K562 (cell line): ENCODE results near the gene ADCYAP1R1. TPM values are rescaled to one million over a fixed set of nuclear protein-coding genes. Genes with fewer than 3 reads are reported as not detected.
A peak's percentile ranks its signal among the peaks of the same experiment; 100 is the strongest.

Source experiments
- ATAC-seq: fragments of 200-7000 bp; cut with Tn5 transposase; 3 replicates; pipeline ENCODE4 v1.9.1; 2020; ENCODE audit warnings: moderate library complexity
- BruUV-seq: library from RNA; stranded (reverse); fragments of 400-500 nt; replicated peaks from 2 replicates; lab custom pipeline; 2021; lab: Mats Ljungman, UMichigan
- CTCF ChIA-PET: fragments of 300-600 bp; formaldehyde crosslinking; extraction: SDS; loops from one replicate; lab custom pipeline; 2021; ENCODE audit warnings: low intra/inter-chr PET ratio; lab: Yijun Ruan, JAX
- POLR2A ChIA-PET: fragments of 300-600, 350-650 bp; sonication (Branson Sonifier 250); formaldehyde crosslinking; extraction: SDS; loops from one replicate; lab custom pipeline; 2021; ENCODE audit warnings: antibody characterized with exemption, inconsistent platforms; lab: Yijun Ruan, JAX
- DNase-seq, 4 experiments: peaks; one replicate each; pipeline versions ENCODE4 v3.0.0 to v3.0.0-alpha.2; 2011 to 2018; ENCODE audit warnings: low spot score in 3 of 4, mixed read lengths in 3 of 4; ENCODE audit errors: extremely low read depth in 1 of 4
- FAIRE-seq: peaks from 2 replicates; lab custom pipeline; 2011; peaks lifted over from hg19 to GRCh38; lab: Jason Lieb, UNC
- H2AFZ ChIP-seq: 2 replicates; pipeline ENCODE4 v1.6.0; 2011; ENCODE audit warnings: low read depth, low read length, control low read depth, inconsistent platforms
- H3K27ac ChIP-seq: fragments of 200-600 bp; 3 replicates; pipeline ENCODE4 v1.8.0; 2011; ENCODE audit warnings: low read depth, mild to moderate bottlenecking, control low read depth, inconsistent platforms, low read length, moderate library complexity, mixed read lengths; ENCODE audit errors: extremely low read depth
- H3K27me3 ChIP-seq, 2 experiments: fragments of 300-600 bp in 1 of 2; 2 replicates in 1 of 2; 3 replicates in 1 of 2; pipeline versions ENCODE4 v1.6.0 to v1.8.0; 2011; ENCODE audit warnings: inconsistent platforms in 2 of 2, low read length in 2 of 2, mild to moderate bottlenecking in 1 of 2, mixed read lengths in 1 of 2, moderate library complexity in 1 of 2; ENCODE audit not compliant: control insufficient read depth in 2 of 2, insufficient read depth in 2 of 2
- H3K36me3 ChIP-seq: fragments of 300-600 bp; 3 replicates; pipeline ENCODE4 v1.8.0; 2011; ENCODE audit warnings: mild to moderate bottlenecking, low read length, inconsistent platforms; ENCODE audit not compliant: control insufficient read depth, insufficient read depth
- H3K4me1 ChIP-seq, 2 experiments: fragments of 200-600 bp in 1 of 2; replicated peaks in 1 of 2; 2 replicates in 1 of 2; 3 replicates in 1 of 2; pipeline versions ENCODE4 v1.5.1 to v1.8.0; 2011; ENCODE audit warnings: inconsistent platforms in 2 of 2, low read length in 2 of 2, mild to moderate bottlenecking in 1 of 2, mixed read lengths in 1 of 2, moderate library complexity in 1 of 2; ENCODE audit not compliant: control insufficient read depth in 2 of 2, insufficient read depth in 2 of 2
- H3K4me2 ChIP-seq: 2 replicates; pipeline ENCODE4 v1.6.1; 2011; ENCODE audit warnings: low read length, control low read depth, inconsistent platforms, mixed read lengths; ENCODE audit not compliant: insufficient read depth
- H3K4me3 ChIP-seq: fragments of 200-600 bp; sonication (generic), shearing (Covaris generic); 2 replicates; pipeline ENCODE4 v1.5.1; 2016; ENCODE audit warnings: control low read depth, inconsistent platforms
- H3K79me2 ChIP-seq: fragments of 200-600 bp; 3 replicates; pipeline ENCODE4 v1.8.0; 2011; ENCODE audit warnings: low read length, inconsistent platforms; ENCODE audit not compliant: control insufficient read depth, insufficient read depth
- H3K9ac ChIP-seq, 2 experiments: 2 replicates each; pipeline versions ENCODE4 v1.6.0 to v1.6.1; 2011; ENCODE audit warnings: low read depth in 2 of 2, low read length in 2 of 2, control low read depth in 1 of 2, inconsistent platforms in 1 of 2, mild to moderate bottlenecking in 1 of 2, mixed read lengths in 1 of 2; ENCODE audit not compliant: insufficient read depth in 1 of 2
- H3K9me1 ChIP-seq: one replicate; pipeline ENCODE4 v1.6.0; 2011; ENCODE audit warnings: inconsistent platforms, mild to moderate bottlenecking, low read length, moderate library complexity; ENCODE audit not compliant: control insufficient read depth, insufficient read depth
- H3K9me3 ChIP-seq: replicated peaks from 2 replicates; pipeline ENCODE4 v1.5.1; 2011; ENCODE audit warnings: low read depth, low read length, inconsistent platforms; ENCODE audit not compliant: control insufficient read depth, insufficient read depth
- H4K20me1 ChIP-seq: replicated peaks from 2 replicates; pipeline ENCODE4 v1.6.1; 2011; ENCODE audit warnings: low read length, inconsistent platforms, mixed read lengths; ENCODE audit not compliant: control insufficient read depth, insufficient read depth
- CTCF ChIP-seq, 3 experiments: IDR thresholded peaks in 2 of 3; conservative IDR thresholded peaks in 1 of 3; 2 replicates each; pipeline ENCODE4 v1.5.1; 2011 to 2012; ENCODE audit warnings: low read length in 3 of 3, mild to moderate bottlenecking in 3 of 3, control low read depth in 2 of 3, improper control_type of control experiment in 1 of 3, inconsistent platforms in 1 of 3, low read depth in 1 of 3, mixed read lengths in 1 of 3, moderate library complexity in 1 of 3; ENCODE audit not compliant: insufficient read depth in 2 of 3
- DNMT1 ChIP-seq: fragments of 450-650 bp; IDR thresholded peaks from 2 replicates; pipeline ENCODE4 v1.6.1; 2016; ENCODE audit warnings: antibody characterized with exemption, mild to moderate bottlenecking
- ETS1 ChIP-seq: conservative IDR thresholded peaks from 2 replicates; pipeline ENCODE4 v1.6.1; 2011; ENCODE audit warnings: low read depth, mild to moderate bottlenecking, low read length; ENCODE audit not compliant: control insufficient read depth
- NCOA4 ChIP-seq: fragments of 450-650 bp; IDR thresholded peaks from 2 replicates; pipeline ENCODE4 v1.6.1; 2018; ENCODE audit warnings: mild to moderate bottlenecking; ENCODE audit not compliant: partially characterized antibody
- NCOA6 ChIP-seq: fragments of 450-650 bp; IDR thresholded peaks from 2 replicates; pipeline ENCODE4 v1.6.1; 2017; ENCODE audit warnings: mild to moderate bottlenecking
- SETDB1 ChIP-seq: IDR thresholded peaks from one replicate; pipeline ENCODE4 v1.6.1; 2012; ENCODE audit warnings: low read length, control low read depth, inconsistent platforms
- SMAD4 ChIP-seq: fragments of 250-450 bp; sonication (Bioruptor Pico); conservative IDR thresholded peaks from 2 replicates; pipeline ENCODE4 v1.8.0; 2021; ENCODE audit warnings: inconsistent platforms, mild to moderate bottlenecking, moderate library complexity
- SMARCA5 ChIP-seq: fragments of 450-650 bp; IDR thresholded peaks from 2 replicates; pipeline ENCODE4 v1.6.1; 2016
- SRSF9 ChIP-seq: fragments of 200-400 bp; formaldehyde crosslinking; IDR thresholded peaks from 2 replicates; pipeline ENCODE4 v1.6.1; 2017; ENCODE audit warnings: low read depth, low read length, borderline replicate concordance
- TFE3 ChIP-seq: fragments of 450-650 bp; formaldehyde crosslinking; IDR thresholded peaks from 2 replicates; pipeline ENCODE4 v1.4.0; 2020; ENCODE audit warnings: mild to moderate bottlenecking, mixed read lengths
- XRCC4 ChIP-seq: IDR thresholded peaks from one replicate; pipeline ENCODE4 v1.6.1; 2011; ENCODE audit not compliant: insufficient read depth, insufficient read length; ENCODE audit errors: extremely low read depth
- ZNF263 ChIP-seq: sonication (generic); formaldehyde crosslinking; IDR thresholded peaks from 2 replicates; pipeline ENCODE4 v1.8.0; 2022; ENCODE audit warnings: mild to moderate bottlenecking, missing genetic modification reagents, borderline replicate concordance
- WGBS: fragments of 100-300 bp; shearing (Covaris generic); methylation state at CpG from one replicate; pipeline ENCODE4 v1.1.6; 2016; ENCODE audit warnings: low coverage, mixed read lengths; ENCODE audit not compliant: insufficient coverage; ENCODE audit errors: missing lambda C conversion rate; 5-methylcytosine and 5-hydroxymethylcytosine counted together
- in situ Hi-C: fragments of 300-500 bp; cut with MboI; formaldehyde crosslinking; loops from 4 replicates; pipeline ENCODE4 v1.15.0; 2018; ENCODE audit warnings: inconsistent platforms, mixed read lengths
- intact Hi-C: fragments of 100-400 bp; cut with micrococcal nuclease; formaldehyde crosslinking; loops from 2 replicates; pipeline ENCODE4 v1.14.2; 2022
- polyA plus RNA-seq, 8 experiments: library from polyadenylated mRNA; depleted of rRNA in 4 of 8; stranded (reverse) in 5 of 8; unstranded in 3 of 8; fragments of >200 nt; fragmentation: Nextera tagmentation in 2 of 8; fragmentation: Illumina TruSeq in 1 of 8; extraction: Ambion mirVana in 2 of 8; extraction: Trizol in 1 of 8; gene quantifications; 2 replicates each; pipeline versions ENCODE4 v1.2.1 to v1.2.3, GENCODE V29; 2011 to 2014; ENCODE audit warnings: inconsistent platforms in 1 of 8, missing spikeins in 1 of 8
- total RNA-seq, 7 experiments: library from RNA; depleted of rRNA in 6 of 7; stranded (reverse); fragments of >200 nt in 6 of 7; fragmentation: Illumina TruSeq in 2 of 7; extraction: Trizol in 2 of 7; gene quantifications; 2 replicates each; pipeline versions ENCODE4 v1.2.1 to v1.2.3, GENCODE V29; 2011 to 2021; ENCODE audit warnings: low replicate concordance in 1 of 7
- TF ChIP-seq, protein P1 (sequence below): IDR thresholded peaks from 2 replicates; pipeline ENCODE4 v1.6.1; 2011; ENCODE audit warnings: borderline replicate concordance, low read depth, mild to moderate bottlenecking, moderate library complexity, low read length; ENCODE audit not compliant: insufficient read depth, poor library complexity, severe bottlenecking
- TF ChIP-seq, protein P2 (sequence below): fragments of 250-450 bp; sonication (Bioruptor Pico); IDR thresholded peaks from 2 replicates; pipeline ENCODE4 v1.6.1; 2021; ENCODE audit warnings: mild to moderate bottlenecking

ADCYAP1R1 gene
- total and polyA plus RNA-seq, 9 of the 15 experiments (the other 6 are each of a cell fraction or from before 2014, with no cell fraction given), result 0.03 to 0.07 TPM; not detected in 7

- no peaks in the 10 kb centered on the region for H3K9me3 ChIP-seq
- peak; percentile 20; the same call in 1 of the 3 replicates for ATAC-seq
- no peak overlapping the region for H2AFZ ChIP-seq
- no TSS peak for BruUV-seq
- 0% methylated on average over 7 of the region's 10 CpGs for WGBS
- no peak for FAIRE-seq
- H3K9ac ChIP-seq, result no peak overlapping the region
- H3K36me3 ChIP-seq, result no peaks in the 10 kb centered on the region
- H3K4me2 ChIP-seq, result no peak overlapping the region
- H3K79me2 ChIP-seq, result no peaks in the 10 kb centered on the region
- no peak overlapping the region for H3K27ac ChIP-seq
- peaks cover 0 to 34% of the 10 kb centered on the region in 2 experiments; a peak in 2 of 5 replicates for H3K27me3 ChIP-seq
- intact Hi-C loops, result loop anchor here (5.0 kb wide), 1 partner anchor 65 kb away; no protein-coding TSS in a partner anchor
- ChIA-PET CTCF (no interaction called here), POLR2A (interaction anchor here (0.6 kb wide), 1 partner anchor 182 kb away, joined by 3 read pairs; no protein-coding TSS in a partner anchor)
- H3K4me3 ChIP-seq, result no peak overlapping the region
- in situ Hi-C loops, result no loop called here
- DNase-seq, result no peak
- no peaks in the 10 kb centered on the region for H3K9me1 ChIP-seq
- H3K4me1 ChIP-seq, result peaks cover 0 to 10% of the 10 kb centered on the region in 2 experiments; a peak in 2 of 5 replicates
- H4K20me1 ChIP-seq, result peaks cover 15% of the 10 kb centered on the region; the same call in 1 of the 2 replicates
- TF ChIP-seq NCOA6, result no peak
- TF ChIP-seq CTCF (IDR thresholded peaks at IDR 0.05 in 2 of 3, conservative IDR thresholded peaks at IDR 0.05 in 1 of 3; ENCODE audit: insufficient read depth in 2 of 3, low read depth in 1 of 3, low read length in 3 of 3), result 0 out of 6 replicates have a peak, but pooled peaks of 1 of the 3 experiments have one; percentile 28
- TF ChIP-seq ETS1, result no peak
- no peak for TF ChIP-seq SETDB1
- no peak for TF ChIP-seq TFE3 (CRISPR knock-in tag)
- no peak for TF ChIP-seq SMAD4
- TF ChIP-seq, protein P1, sequence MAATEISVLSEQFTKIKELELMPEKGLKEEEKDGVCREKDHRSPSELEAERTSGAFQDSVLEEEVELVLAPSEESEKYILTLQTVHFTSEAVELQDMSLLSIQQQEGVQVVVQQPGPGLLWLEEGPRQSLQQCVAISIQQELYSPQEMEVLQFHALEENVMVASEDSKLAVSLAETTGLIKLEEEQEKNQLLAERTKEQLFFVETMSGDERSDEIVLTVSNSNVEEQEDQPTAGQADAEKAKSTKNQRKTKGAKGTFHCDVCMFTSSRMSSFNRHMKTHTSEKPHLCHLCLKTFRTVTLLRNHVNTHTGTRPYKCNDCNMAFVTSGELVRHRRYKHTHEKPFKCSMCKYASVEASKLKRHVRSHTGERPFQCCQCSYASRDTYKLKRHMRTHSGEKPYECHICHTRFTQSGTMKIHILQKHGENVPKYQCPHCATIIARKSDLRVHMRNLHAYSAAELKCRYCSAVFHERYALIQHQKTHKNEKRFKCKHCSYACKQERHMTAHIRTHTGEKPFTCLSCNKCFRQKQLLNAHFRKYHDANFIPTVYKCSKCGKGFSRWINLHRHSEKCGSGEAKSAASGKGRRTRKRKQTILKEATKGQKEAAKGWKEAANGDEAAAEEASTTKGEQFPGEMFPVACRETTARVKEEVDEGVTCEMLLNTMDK, result peak; percentile 34
- TF ChIP-seq, protein P2, sequence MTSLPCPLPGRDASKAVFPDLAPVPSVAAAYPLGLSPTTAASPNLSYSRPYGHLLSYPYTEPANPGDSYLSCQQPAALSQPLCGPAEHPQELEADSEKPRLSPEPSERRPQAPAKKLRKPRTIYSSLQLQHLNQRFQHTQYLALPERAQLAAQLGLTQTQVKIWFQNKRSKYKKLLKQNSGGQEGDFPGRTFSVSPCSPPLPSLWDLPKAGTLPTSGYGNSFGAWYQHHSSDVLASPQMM (CRISPR knock-in tag), result no peak
- no peak for TF ChIP-seq NCOA4
- peak; percentile 94 for TF ChIP-seq ZNF263
- TF ChIP-seq DNMT1, result no peak
- no peak for TF ChIP-seq SRSF9
- no peak for TF ChIP-seq XRCC4
- TF ChIP-seq SMARCA5, result no peak
Measured at GRCh38 chr7:31056775-31057346, 4.8 kb downstream of the ADCYAP1R1 start.
